Fibroblast of the aortic adventitia (primary cell): Measurements from ENCODE around the gene TRMT13. TPM values are rescaled to one million over a fixed set of nuclear protein-coding genes. Genes with fewer than 3 reads are reported as not detected.
A peak's percentile ranks its signal among the peaks of the same experiment; 100 is the strongest.

Source experiments
- DNase-seq: peaks from one replicate; pipeline ENCODE4 v3.0.0-alpha.2; 2010; ENCODE audit warnings: low read depth
- H3K4me3 ChIP-seq: 2 replicates; pipeline ENCODE4 v1.5.1; 2011; ENCODE audit warnings: low read depth, mild to moderate bottlenecking, control low read depth, low read length, moderate library complexity
- total RNA-seq: library from RNA; depleted of rRNA; stranded (reverse); fragments of >200 nt; gene quantifications from 2 replicates; pipeline ENCODE4 v1.2.3, GENCODE V29; 2012; ENCODE audit warnings: low replicate concordance
- TF ChIP-seq, protein P1 (sequence below): IDR thresholded peaks from 2 replicates; pipeline ENCODE4 v1.5.1; 2011; ENCODE audit warnings: mild to moderate bottlenecking, low read length, control low read depth, inconsistent platforms; ENCODE audit not compliant: insufficient read depth

TRMT13 gene
- total RNA-seq, 1 donor: 15.0 TPM

- no peak for DNase-seq
- TF ChIP-seq, protein P1, sequence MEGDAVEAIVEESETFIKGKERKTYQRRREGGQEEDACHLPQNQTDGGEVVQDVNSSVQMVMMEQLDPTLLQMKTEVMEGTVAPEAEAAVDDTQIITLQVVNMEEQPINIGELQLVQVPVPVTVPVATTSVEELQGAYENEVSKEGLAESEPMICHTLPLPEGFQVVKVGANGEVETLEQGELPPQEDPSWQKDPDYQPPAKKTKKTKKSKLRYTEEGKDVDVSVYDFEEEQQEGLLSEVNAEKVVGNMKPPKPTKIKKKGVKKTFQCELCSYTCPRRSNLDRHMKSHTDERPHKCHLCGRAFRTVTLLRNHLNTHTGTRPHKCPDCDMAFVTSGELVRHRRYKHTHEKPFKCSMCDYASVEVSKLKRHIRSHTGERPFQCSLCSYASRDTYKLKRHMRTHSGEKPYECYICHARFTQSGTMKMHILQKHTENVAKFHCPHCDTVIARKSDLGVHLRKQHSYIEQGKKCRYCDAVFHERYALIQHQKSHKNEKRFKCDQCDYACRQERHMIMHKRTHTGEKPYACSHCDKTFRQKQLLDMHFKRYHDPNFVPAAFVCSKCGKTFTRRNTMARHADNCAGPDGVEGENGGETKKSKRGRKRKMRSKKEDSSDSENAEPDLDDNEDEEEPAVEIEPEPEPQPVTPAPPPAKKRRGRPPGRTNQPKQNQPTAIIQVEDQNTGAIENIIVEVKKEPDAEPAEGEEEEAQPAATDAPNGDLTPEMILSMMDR: no peak
- no peak overlapping the region for H3K4me3 ChIP-seq
Observed at GRCh38 chr1:100151679-100152078, 18.7 kb downstream of the TRMT13 start.

DNA sequence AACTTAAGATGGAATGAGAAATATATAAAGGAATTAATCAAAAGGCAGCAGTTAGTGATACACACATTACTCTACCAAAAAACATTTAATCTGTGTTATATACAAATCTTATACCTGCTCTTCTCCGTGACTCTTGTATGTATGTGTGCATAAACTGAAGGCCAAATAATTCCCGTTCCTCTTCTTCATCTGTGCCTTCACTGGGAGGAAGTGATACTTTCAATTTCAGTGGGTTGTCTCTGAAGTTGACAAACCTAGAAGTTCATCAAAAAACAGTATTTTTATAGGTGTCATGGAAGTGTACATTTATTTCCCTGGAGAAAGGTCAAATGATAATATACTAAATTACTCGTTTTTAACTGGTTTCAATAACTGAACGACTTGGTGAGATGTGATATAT lies 19.3 kb downstream of the TRMT13 start:
- no peak for DNase-seq
- TF ChIP-seq, protein P1: no peak
- H3K4me3 ChIP-seq: no peak overlapping the region

- no peak overlapping the region for H3K4me3 ChIP-seq
- TF ChIP-seq, protein P1: no peak
- DNase-seq: no peak
Observed at GRCh38 chr1:100162881-100163280, 29.9 kb downstream of the TRMT13 start.

- DNase-seq: peak; percentile 89
- TF ChIP-seq, protein P1: no peak
- no peak overlapping the region for H3K4me3 ChIP-seq
Observed at GRCh38 chr1:100164216-100164615, 31.3 kb downstream of the TRMT13 start.

- no peak overlapping the region for H3K4me3 ChIP-seq
- no peak for DNase-seq
- TF ChIP-seq, protein P1: no peak
Observed at GRCh38 chr1:100164702-100165101, 31.7 kb downstream of the TRMT13 start.

DNA sequence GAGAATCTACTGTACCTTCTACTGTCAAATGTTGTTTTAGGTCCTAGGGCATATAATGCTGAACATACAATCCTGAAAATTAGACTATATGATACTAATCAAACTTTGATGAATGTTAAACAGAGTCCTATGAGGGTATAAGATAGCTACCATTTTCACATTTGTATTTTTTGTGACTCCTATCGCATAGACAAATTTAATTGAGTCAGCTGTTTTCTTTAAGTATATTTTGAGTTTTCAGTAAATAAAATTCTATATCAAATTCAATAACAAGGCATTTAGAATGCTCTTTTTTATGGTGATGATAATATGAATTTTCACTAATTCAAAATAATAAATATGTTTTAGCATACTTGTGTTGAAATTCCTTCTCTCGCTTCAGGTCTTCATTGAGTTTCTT lies 35.1 kb downstream of the TRMT13 start:
- H3K4me3 ChIP-seq: no peak overlapping the region
- DNase-seq: no peak
- TF ChIP-seq, protein P1: no peak

DNA sequence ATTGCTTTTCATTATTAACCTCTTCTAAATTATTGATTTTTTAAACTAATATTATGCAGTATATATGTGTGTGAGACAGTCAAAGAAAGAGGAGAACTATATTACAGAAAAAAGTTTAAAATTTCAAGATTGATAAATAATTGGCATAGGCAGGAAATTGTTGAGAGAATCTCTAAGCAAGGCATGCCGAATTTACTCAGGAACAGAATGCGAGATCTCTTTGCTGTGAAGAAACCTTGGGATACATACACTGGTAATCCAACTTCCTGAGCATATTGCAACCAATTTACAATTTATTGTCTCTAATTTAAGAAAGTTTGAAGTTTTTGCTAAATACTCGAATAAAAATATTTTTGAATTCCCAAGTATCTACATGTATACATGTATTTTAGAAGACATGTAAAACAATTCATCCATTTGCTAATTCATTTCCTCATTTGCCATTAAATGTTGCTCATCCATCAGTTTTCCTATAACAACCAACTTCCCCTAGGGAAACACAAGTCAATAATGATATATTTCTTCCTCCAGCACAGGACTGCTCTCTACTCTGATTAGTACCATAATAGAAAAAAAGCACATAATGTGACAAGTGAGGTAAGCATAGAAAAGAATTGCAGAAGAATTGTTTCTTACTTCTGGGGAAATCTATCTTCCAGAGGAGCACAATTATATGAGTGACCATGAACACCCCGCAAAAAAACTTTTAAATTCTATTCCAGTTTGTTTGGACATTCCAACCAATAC lies 44.5 kb downstream of the TRMT13 start:
- TF ChIP-seq, protein P1: no peak
- no peak overlapping the region for H3K4me3 ChIP-seq
- DNase-seq: no peak
